Measurements from ENCODE around the gene IL36B.
A peak's percentile ranks its signal among the peaks of the same experiment; 100 is the strongest.

Gene IL36B

GRCh38 chr2:113012436-113013335 lies 40.0 kb downstream of the IL36B start:
- Histone ChIP-seq H3K4me1 (no peaks in the 10 kb centered on the region), H3K4me2 (no peak overlapping the region), H3K27me3 (no peaks in the 10 kb centered on the region), H4K20me1 (no peaks in the 10 kb centered on the region), H3K36me3 (no peaks in the 10 kb centered on the region), H3K27ac (no peak overlapping the region), H3K4me3 (no peak overlapping the region), H3K9ac (no peak overlapping the region), H3K9me3 (replicated peaks in 1 of 11) (no peaks in the 10 kb centered on the region)
- no peak for TF ChIP-seq Cebpa-rat (IDR thresholded peaks at IDR 0.05)

GRCh38 chr2:113011108-113011507 lies 41.6 kb downstream of the IL36B start:
- H3K27me3 ChIP-seq: no peaks in the 10 kb centered on the region
- H3K36me3 ChIP-seq: no peaks in the 10 kb centered on the region
- no peaks in the 10 kb centered on the region for H3K4me1 ChIP-seq
- H3K4me3 ChIP-seq: no peak overlapping the region
- H4K20me1 ChIP-seq: no peaks in the 10 kb centered on the region
- no peak overlapping the region for H3K9ac ChIP-seq
- H3K9me3 ChIP-seq (replicated peaks in 1 of 11): no peaks in the 10 kb centered on the region
- TF ChIP-seq Cebpa-rat (IDR thresholded peaks at IDR 0.05): no peak
- H3K27ac ChIP-seq: no peak overlapping the region
- no peak overlapping the region for H3K4me2 ChIP-seq

GRCh38 chr2:113010088-113010487 lies 42.6 kb downstream of the IL36B start:
- Histone ChIP-seq H3K4me1 (no peaks in the 10 kb centered on the region), H3K27ac (no peak overlapping the region), H3K4me2 (no peak overlapping the region)

GRCh38 chr2:113009622-113010021 lies 43.0 kb downstream of the IL36B start:
- H3K9ac ChIP-seq: no peak overlapping the region
- H3K4me3 ChIP-seq: no peak overlapping the region
- H3K36me3 ChIP-seq: no peaks in the 10 kb centered on the region
- TF ChIP-seq Cebpa-rat (IDR thresholded peaks at IDR 0.05): no peak
- H4K20me1 ChIP-seq: no peaks in the 10 kb centered on the region
- no peak overlapping the region for H3K4me2 ChIP-seq
- H3K27ac ChIP-seq: no peak overlapping the region
- H3K9me3 ChIP-seq (replicated peaks in 1 of 11): no peaks in the 10 kb centered on the region
- no peaks in the 10 kb centered on the region for H3K4me1 ChIP-seq
- no peaks in the 10 kb centered on the region for H3K27me3 ChIP-seq

More at GRCh38 chr2:113010088-113010487, 42.6 kb downstream of the IL36B start:
- H3K4me3 ChIP-seq: no peak overlapping the region
- H3K27me3 ChIP-seq: no peaks in the 10 kb centered on the region
- no peaks in the 10 kb centered on the region for H3K9me3 ChIP-seq (replicated peaks in 1 of 11)
- H3K9ac ChIP-seq: no peak overlapping the region
- no peak for TF ChIP-seq Cebpa-rat (IDR thresholded peaks at IDR 0.05)
- H3K36me3 ChIP-seq: no peaks in the 10 kb centered on the region
- H4K20me1 ChIP-seq: no peaks in the 10 kb centered on the region

- H3K4me3 ChIP-seq: no peak overlapping the region
- no peak overlapping the region for H3K27ac ChIP-seq
- no peaks in the 10 kb centered on the region for H3K4me1 ChIP-seq
- H3K36me3 ChIP-seq: no peaks in the 10 kb centered on the region
- TF ChIP-seq Cebpa-rat (IDR thresholded peaks at IDR 0.05): no peak
- no peaks in the 10 kb centered on the region for H4K20me1 ChIP-seq
- H3K9me3 ChIP-seq (replicated peaks in 1 of 11): no peaks in the 10 kb centered on the region
- no peak overlapping the region for H3K9ac ChIP-seq
- no peaks in the 10 kb centered on the region for H3K27me3 ChIP-seq
- no peak overlapping the region for H3K4me2 ChIP-seq
These were observed 45.4 kb downstream of the IL36B start for GRCh38 chr2:113007250-113007649.

GRCh38 chr2:113005030-113005509 lies 47.6 kb downstream of the IL36B start, which contains the start of gene IL36A:
IL36A (plus strand) TSS chr2:113005459; CDS start chr2:113005872, 413 bp downstream.
- no peak for TF ChIP-seq Cebpa-rat (IDR thresholded peaks at IDR 0.05)
- Histone ChIP-seq H3K4me1 (no peaks in the 10 kb centered on the region), H3K9ac (no peak within 1 kb of the TSS), H3K36me3 (no peaks in the 10 kb centered on the region), H3K4me2 (no peak within 1 kb of the TSS), H3K27ac (no peak within 1 kb of the TSS), H3K4me3 (no peak within 1 kb of the TSS), H3K27me3 (no peaks in the 10 kb centered on the region), H4K20me1 (no peaks in the 10 kb centered on the region), H3K9me3 (replicated peaks in 1 of 11) (peaks cover 8 to 16% (median 15%) of the 10 kb centered on the region in 11 experiments)

GRCh38 chr2:113002677-113003076 lies 50.0 kb downstream of the IL36B start:
- H3K9ac ChIP-seq: no peak overlapping the region
- no peak overlapping the region for H3K27ac ChIP-seq
- TF ChIP-seq Cebpa-rat (IDR thresholded peaks at IDR 0.05): no peak
- H3K27me3 ChIP-seq: no peaks in the 10 kb centered on the region
- H3K9me3 ChIP-seq (replicated peaks in 1 of 11): peaks cover 17 to 29% (median 23%) of the 10 kb centered on the region in 11 experiments
- H3K4me1 ChIP-seq: no peaks in the 10 kb centered on the region
- no peaks in the 10 kb centered on the region for H3K36me3 ChIP-seq
- H4K20me1 ChIP-seq: no peaks in the 10 kb centered on the region
- H3K4me3 ChIP-seq: no peak overlapping the region
- H3K4me2 ChIP-seq: no peak overlapping the region

GRCh38 chr2:113000436-113000835 lies 52.2 kb downstream of the IL36B start:
- H3K4me3 ChIP-seq: no peak overlapping the region
- H3K36me3 ChIP-seq: no peaks in the 10 kb centered on the region
- peaks cover 17 to 29% (median 23%) of the 10 kb centered on the region in 11 experiments for H3K9me3 ChIP-seq (replicated peaks in 1 of 11)
- H3K27ac ChIP-seq: no peak overlapping the region
- no peaks in the 10 kb centered on the region for H3K27me3 ChIP-seq
- no peak overlapping the region for H3K4me2 ChIP-seq
- H3K4me1 ChIP-seq: peaks cover 0 to 9% (median 7%) of the 10 kb centered on the region in 10 experiments; a peak in 16 of 20 replicates
- no peak overlapping the region for H3K9ac ChIP-seq
- H4K20me1 ChIP-seq: no peaks in the 10 kb centered on the region
- TF ChIP-seq Cebpa-rat (IDR thresholded peaks at IDR 0.05): no peak

- Histone ChIP-seq H3K4me2 (peak overlapping the region in 6 of 11 experiments; percentile 38 to 58 (median 44); a peak in 8 of 22 replicates), H3K4me3 (no peak overlapping the region)
These were observed 55.5 kb downstream of the IL36B start for GRCh38 chr2:112997151-112997550.

More at GRCh38 chr2:112997151-112997550, 55.5 kb downstream of the IL36B start:
- H3K9ac ChIP-seq: no peak overlapping the region
- no peaks in the 10 kb centered on the region for H3K27me3 ChIP-seq
- TF ChIP-seq Cebpa-rat (IDR thresholded peaks at IDR 0.05): no peak
- peaks cover 22 to 41% (median 33%) of the 10 kb centered on the region in 11 experiments for H3K9me3 ChIP-seq (replicated peaks in 1 of 11)
- H3K27ac ChIP-seq: no peak overlapping the region
- no peaks in the 10 kb centered on the region for H4K20me1 ChIP-seq
- H3K36me3 ChIP-seq: no peaks in the 10 kb centered on the region
- peaks cover 0 to 9% (median 7%) of the 10 kb centered on the region in 10 experiments; a peak in 16 of 20 replicates for H3K4me1 ChIP-seq

All from BLaER1 treated with 17β-estradiol and CSF1 and Interleukin-3, amounts not matched to agents 10 nM and 100 nM (cell line).